Measurements from ENCODE around the gene FOLH1. TPM values are rescaled to one million over a fixed set of nuclear protein-coding genes. Genes with fewer than 3 reads are reported as not detected.
"Not testable (repeated sequence)": the region's sequence is repeated elsewhere in the genome, so short reads cannot be mapped to it uniquely, and the experiment has no call there.

The FOLH1 gene
- total RNA-seq, 1 experiment from 2014 or later, result not detected

DNA sequence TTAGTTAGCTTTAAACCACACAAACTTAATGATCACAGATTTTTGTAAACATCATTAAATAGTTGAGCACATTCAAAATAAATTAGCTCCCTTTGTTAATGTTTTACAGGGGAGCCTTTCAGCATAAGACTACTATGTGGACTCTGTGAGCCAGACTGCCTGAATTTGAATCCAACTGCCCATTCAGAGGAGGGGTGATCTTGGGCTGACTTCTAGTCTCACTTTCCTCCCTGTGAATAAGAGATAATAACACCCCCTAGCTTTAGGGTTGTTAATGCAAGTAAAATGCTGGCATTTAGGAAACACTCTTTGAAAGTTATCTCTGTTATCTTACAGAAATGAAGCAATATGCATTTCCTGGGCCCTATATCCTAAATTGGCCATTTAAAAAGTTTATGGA is 23.6 kb downstream of the FOLH1 start:
- not testable (repeated sequence) for DNase-seq (ENCODE audit: extremely low read depth, low read depth)

GRCh38 chr11:49177936-49178335 is 30.5 kb downstream of the FOLH1 start:
- DNase-seq (ENCODE audit: extremely low read depth, low read depth), result not testable (repeated sequence)

- not testable (repeated sequence) for DNase-seq (ENCODE audit: extremely low read depth, low read depth)
These were observed 33.0 kb downstream of the FOLH1 start for GRCh38 chr11:49175378-49175777.

DNA sequence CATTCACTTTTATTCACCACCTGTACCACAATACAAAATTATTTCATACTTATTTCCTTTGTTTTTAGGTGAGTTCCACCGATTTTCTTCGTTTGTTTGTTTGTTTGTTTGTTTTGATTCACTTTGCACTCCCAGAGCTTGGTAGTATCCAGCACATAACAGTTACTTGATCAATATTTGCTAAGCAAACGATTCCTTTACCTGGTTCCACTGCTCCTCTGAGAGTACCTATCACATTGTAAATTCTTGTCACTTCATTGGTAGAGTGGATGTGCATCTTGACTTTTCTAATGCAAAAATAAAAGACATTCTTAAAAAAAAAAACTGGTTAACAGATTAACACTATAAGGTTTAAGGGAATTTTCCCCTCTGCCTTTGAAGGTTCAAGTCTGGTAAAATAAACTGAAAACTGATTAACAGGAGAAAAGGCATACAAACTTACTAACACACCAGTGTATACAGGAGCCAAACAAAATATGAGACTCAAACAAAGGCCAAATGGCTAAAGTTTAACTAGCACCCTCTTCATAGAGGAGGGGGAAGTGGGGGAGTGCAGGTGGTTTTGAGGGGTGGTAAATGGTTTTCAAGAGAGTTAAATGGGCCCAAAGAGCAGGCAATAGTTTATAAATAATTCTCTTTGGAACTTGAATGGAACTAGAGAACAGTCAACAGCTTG is 33.6 kb downstream of the FOLH1 start:
- DNase-seq (ENCODE audit: extremely low read depth, low read depth), result not testable (repeated sequence)

- not testable (repeated sequence) for DNase-seq (ENCODE audit: extremely low read depth, low read depth)
These were observed 36.8 kb downstream of the FOLH1 start for GRCh38 chr11:49171613-49172012.

DNA sequence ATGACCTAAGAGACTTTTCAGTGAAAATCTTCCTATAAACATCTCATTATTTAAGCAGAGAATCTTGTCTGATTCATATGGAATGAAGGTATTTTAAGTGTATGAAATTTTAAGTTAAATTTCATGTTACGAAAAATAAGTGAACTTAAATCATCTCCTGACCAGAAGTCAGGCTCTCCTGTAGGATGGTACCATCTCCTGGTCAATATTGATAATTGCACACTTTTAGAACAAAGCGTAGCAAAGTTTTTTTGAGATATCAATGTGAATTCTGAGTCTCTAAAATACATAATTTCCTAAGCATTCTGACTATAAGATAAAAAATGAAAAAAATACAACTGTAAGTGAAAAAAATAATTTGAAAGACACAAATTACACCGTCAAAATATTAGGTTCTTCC is 38.8 kb downstream of the FOLH1 start:
- DNase-seq (ENCODE audit: extremely low read depth, low read depth), result not testable (repeated sequence)

DNA sequence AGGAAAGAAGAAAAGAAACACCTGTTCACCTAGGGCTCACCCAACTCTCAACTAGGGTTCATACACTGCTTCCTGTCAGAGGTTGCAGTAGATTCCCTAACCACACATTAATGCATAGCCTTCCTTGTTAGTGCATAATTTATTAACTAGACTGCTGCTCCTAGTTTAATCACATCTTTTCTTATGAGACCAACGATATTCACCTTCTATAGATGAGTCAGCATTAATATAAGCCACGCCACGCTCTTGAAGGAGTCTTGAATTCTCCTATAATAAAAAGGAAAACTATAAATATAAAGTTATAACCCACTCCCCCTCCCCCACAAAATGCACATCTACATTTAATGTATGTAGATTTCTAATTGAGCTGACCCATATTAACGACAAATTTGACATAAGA is 39.4 kb downstream of the FOLH1 start:
- not testable (repeated sequence) for DNase-seq (ENCODE audit: extremely low read depth, low read depth)

DNA sequence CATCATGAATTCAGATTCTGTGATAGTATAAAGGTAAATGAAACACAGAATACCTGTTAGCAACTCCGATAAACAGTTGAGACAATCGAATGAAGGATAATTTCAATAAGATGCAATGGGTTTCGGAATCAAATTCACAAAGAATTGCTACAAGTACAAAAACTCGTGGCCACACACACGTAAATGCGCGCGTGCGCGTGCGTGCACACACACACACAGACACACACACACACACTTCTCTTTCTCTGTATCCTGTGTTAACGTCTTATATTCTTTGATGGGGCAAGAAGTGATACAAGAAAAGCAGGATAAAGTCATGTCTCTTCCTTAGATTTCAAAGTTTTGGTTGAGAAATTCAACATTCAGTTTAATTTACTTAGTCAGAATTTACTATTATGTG is 57.2 kb downstream of the FOLH1 start:
- DNase-seq (ENCODE audit: extremely low read depth, low read depth), result no peak

GRCh38 chr11:49102356-49102755 is 106.0 kb downstream of the FOLH1 start:
- not testable (repeated sequence) for DNase-seq (ENCODE audit: extremely low read depth, low read depth)

Other genes starting within 250 kb of the FOLH1 start
- gene TRIM51G, start 224.7 kb downstream of the FOLH1 start, total RNA-seq (2014; rRNA removed; shearing (Covaris generic)), result not detected in 2 replicates
- gene TRIM49B, start 179.8 kb downstream of the FOLH1 start, total RNA-seq (2014; rRNA removed; shearing (Covaris generic)), result not detected in 2 replicates
- gene TRIM64C, start 149.5 kb downstream of the FOLH1 start, total RNA-seq (2014; rRNA removed; shearing (Covaris generic)), result not detected in 2 replicates

Measured in NCI-H460 (cell line).